Kidney (tissue), 14 donors: ENCODE results near the gene BAG5. TPM values are rescaled to one million over a fixed set of nuclear protein-coding genes. Genes with fewer than 3 reads are reported as not detected.

Experiments used
- DNase-seq, 5 donors: peaks; one replicate each; pipeline ENCODE4 v3.0.0-alpha.2; 2013 to 2020
- FAIRE-seq: peaks from 2 replicates; lab custom pipeline; 2012; peaks lifted over from hg19 to GRCh38; lab: Jason Lieb, UNC
- H3K27ac ChIP-seq, 2 donors: one replicate each; pipeline ENCODE4 v1.7.0; 2013; ENCODE audit warnings: low read depth in 2 of 2, low read length in 2 of 2, inconsistent platforms in 1 of 2
- H3K27me3 ChIP-seq: one replicate; pipeline ENCODE4 v1.7.1; 2013; ENCODE audit warnings: low read length, inconsistent platforms; ENCODE audit not compliant: control insufficient read depth, insufficient read depth
- H3K36me3 ChIP-seq, 3 donors: one replicate each; pipeline versions ENCODE4 v1.7.0 to v1.7.1; 2013; ENCODE audit warnings: low read length in 3 of 3, control low read depth in 1 of 3, inconsistent platforms in 1 of 3; ENCODE audit not compliant: insufficient read depth in 3 of 3, control insufficient read depth in 2 of 3
- H3K4me1 ChIP-seq, 3 donors: one replicate each; pipeline versions ENCODE4 v1.7.0 to v1.7.1; 2013; ENCODE audit warnings: low read length in 3 of 3, inconsistent platforms in 1 of 3, low read depth in 1 of 3; ENCODE audit not compliant: control insufficient read depth in 2 of 3, insufficient read depth in 2 of 3
- H3K4me3 ChIP-seq, 3 donors: one replicate each; pipeline versions ENCODE4 v1.7.0 to v1.8.1; 2013; ENCODE audit warnings: low read length in 3 of 3, control low read depth in 1 of 3, inconsistent platforms in 1 of 3
- H3K9ac ChIP-seq, 3 donors: one replicate each; pipeline versions ENCODE4 v1.7.0 to v1.7.1; 2013; ENCODE audit warnings: low read length in 3 of 3, control low read depth in 1 of 3, inconsistent platforms in 1 of 3
- H3K9me3 ChIP-seq, 3 donors: one replicate each; pipeline versions ENCODE4 v1.7.0 to v1.7.1; 2013; ENCODE audit warnings: low read length in 3 of 3, control low read depth in 1 of 3, inconsistent platforms in 1 of 3; ENCODE audit not compliant: control insufficient read depth in 2 of 3, insufficient read depth in 1 of 3
- intact Hi-C: fragments of 100-400 bp; cut with DNase I; formaldehyde crosslinking; loops from one replicate; pipeline ENCODE4 v1.11.1; 2022
- polyA plus RNA-seq: library from polyadenylated mRNA; stranded (reverse); fragments of 350-450 nt; fragmentation: Illumina TruSeq; extraction: RNeasy Lipid Tissue Mini Kit (QIAGEN cat#74804); gene quantifications from one replicate; pipeline ENCODE4 v1.2.3, GENCODE V29; 2014; ENCODE audit warnings: low read depth, low replicate concordance; ENCODE audit not compliant: insufficient read depth
- total RNA-seq: library from RNA; stranded (reverse); fragmentation: NEBNext Ultra II Directional; extraction: Animal tissue kit (Norgen Biotek cat#: 25700); gene quantifications from one replicate; pipeline ENCODE4 v1.2.1, GENCODE V29; 2021
- TF ChIP-seq, protein P1 (sequence below): IDR thresholded peaks from 3 replicates; pipeline ENCODE4 v1.5.1; 2012; ENCODE audit warnings: mild to moderate bottlenecking, moderate library complexity, borderline replicate concordance; ENCODE audit not compliant: insufficient read depth; ENCODE audit errors: extremely low read depth
- donor health status: control.
- donor health status: control.
- donor health status: control.
- donor health status: control.
- donor health status: control.
- donor health status: DM: yes; HTN: yes; CAD: no.
- donor health status: Normal renal cell carcinoma (clear cell type).

Gene BAG5
- total and polyA plus RNA-seq, 2 donors from 2014 or later = 17.1 to 64.5 TPM

DNA sequence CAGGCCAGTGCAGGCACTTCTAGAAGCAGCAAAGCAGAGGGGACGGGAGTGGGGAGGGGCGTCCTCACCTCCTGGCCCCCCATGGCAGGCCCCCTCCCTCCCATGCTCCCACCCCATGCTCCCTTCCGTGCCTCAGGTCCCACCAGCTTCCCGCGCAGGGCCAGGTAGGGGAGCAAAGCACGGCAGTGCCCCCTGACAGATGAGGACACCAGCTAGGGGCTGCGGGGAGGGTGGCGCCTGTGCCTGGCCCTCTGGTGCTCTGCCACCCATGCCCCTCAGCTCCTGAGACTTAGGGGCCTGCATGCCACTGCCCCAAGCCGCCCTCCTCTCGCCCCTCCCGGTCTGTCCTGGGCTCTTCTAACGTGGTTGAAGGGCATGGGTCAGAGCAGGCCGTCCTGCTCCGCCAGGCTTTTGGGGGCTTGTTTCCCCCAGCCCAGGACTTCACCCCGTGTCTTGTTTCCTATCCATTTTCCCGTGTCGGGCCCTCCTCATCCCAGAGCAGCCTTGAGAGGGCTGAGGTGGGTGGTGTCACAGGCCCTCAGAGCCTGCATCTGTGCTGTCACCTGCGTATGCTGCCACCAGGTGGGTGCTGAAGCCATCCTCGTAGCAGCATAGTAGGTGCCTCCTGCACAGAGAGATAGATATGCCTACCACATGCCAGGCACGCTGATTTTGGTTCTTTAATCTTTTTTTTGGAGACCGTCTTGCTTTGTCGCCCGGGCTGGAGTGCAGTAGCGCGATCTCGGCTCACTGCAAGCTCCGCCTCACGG, 23.2 kb downstream of the BAG5 start:
- intact Hi-C loops = no loop called here
- Histone ChIP-seq H3K36me3 (no peaks in the 10 kb centered on the region), H3K27ac (peak overlapping the region in 1 of 2 donors; percentile 63), H3K27me3 (no peaks in the 10 kb centered on the region), H3K4me3 (no peak overlapping the region), H3K4me1 (peaks cover 0 to 15% (median 0%) of the 10 kb centered on the region in 3 donors), H3K9ac (no peak overlapping the region), H3K9me3 (no peaks in the 10 kb centered on the region)
- DNase-seq (peak in 1 of 5 donors; percentile 80), FAIRE-seq (no peak)
- TF ChIP-seq, protein P1, sequence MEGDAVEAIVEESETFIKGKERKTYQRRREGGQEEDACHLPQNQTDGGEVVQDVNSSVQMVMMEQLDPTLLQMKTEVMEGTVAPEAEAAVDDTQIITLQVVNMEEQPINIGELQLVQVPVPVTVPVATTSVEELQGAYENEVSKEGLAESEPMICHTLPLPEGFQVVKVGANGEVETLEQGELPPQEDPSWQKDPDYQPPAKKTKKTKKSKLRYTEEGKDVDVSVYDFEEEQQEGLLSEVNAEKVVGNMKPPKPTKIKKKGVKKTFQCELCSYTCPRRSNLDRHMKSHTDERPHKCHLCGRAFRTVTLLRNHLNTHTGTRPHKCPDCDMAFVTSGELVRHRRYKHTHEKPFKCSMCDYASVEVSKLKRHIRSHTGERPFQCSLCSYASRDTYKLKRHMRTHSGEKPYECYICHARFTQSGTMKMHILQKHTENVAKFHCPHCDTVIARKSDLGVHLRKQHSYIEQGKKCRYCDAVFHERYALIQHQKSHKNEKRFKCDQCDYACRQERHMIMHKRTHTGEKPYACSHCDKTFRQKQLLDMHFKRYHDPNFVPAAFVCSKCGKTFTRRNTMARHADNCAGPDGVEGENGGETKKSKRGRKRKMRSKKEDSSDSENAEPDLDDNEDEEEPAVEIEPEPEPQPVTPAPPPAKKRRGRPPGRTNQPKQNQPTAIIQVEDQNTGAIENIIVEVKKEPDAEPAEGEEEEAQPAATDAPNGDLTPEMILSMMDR = no peak

DNA sequence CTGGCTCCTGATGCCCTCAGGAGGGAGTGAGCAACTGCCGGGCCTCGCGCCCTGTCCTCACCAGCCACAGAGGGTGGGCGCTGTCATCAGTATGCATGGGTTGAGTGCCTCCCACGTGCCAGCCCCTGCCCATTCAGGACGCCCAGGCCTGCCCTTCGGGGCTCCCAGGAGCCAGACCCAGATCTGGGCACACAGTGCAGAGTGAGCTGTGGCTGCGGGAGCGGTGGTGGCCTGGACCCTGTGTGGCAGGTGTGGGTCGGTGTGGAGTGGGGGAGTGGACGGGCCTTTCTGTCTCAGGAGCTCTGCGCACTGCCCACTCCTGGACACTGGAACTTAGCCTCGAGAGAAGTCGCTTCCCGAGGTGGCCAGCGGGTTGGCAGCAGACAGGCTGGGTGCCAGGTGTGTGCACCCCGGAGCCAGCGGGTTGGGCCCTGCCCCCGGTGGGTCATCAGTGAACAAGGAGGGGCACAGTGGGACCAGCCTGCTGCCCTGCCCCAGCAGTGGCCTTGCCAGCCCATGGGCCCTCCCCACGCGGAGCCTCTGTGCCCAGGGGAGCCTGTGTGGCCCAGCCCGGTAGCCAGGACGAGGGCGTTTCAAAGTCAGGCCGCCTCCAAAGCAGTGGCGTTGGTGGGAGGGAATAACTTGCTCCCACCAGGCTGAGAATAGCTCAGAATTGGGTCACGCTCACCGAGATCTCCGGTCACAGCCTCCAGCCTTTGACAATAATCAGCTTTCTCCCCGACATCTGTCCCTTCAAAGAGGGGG, 24.0 kb downstream of the BAG5 start:
- Histone ChIP-seq H3K36me3 (no peaks in the 10 kb centered on the region), H3K4me1 (peaks cover 0 to 11% (median 0%) of the 10 kb centered on the region in 3 donors), H3K4me3 (no peak overlapping the region), H3K9ac (peak overlapping the region in 1 of 3 donors; percentile 26), H3K27ac (peak overlapping the region in 1 of 2 donors; percentile 63), H3K9me3 (no peaks in the 10 kb centered on the region), H3K27me3 (no peaks in the 10 kb centered on the region)
- intact Hi-C loops = no loop called here
- FAIRE-seq (no peak), DNase-seq (peak in 1 of 5 donors; percentile 83)
- TF ChIP-seq, protein P1 = no peak

DNA sequence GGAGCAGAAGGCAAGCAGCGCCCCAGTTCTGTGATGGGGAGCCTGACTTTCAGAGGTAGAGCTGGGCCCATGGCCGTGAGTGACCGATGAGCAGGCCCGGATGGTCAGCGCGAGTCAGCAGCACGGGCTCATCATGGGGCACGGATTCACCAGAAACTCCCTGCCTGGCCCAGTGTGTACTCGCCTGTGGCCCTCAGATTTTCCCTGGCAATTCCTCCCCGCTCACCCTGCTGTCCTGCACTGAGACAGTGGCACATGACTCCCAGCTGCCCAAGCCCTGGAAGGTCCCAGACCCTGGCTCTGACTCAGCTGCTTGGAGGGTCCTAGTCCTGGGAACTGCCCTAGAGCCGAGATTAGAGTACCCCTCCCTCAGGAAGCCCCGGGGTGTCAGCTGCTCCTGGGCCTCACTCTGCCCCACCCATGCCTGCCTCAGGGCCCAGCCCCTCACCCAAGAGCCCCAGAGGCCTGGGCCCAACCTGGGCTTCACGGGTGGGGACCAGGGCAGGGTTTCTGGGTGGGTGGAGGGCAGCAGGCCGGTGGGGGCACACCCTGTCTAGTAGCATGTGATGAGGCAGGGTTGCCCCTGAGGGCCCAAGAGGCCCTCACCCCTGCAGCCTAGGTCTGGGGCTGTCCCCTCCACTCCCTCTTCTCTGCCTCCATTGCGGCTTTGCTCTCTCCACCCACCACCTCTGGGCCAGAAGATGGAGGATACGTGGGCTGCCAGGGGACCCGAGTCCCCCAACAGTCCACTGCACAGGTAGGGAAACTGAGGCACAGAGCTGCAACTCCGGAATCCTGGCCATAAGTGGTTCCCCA, 25.1 kb downstream of the BAG5 start:
- Histone ChIP-seq H3K9ac (no peak overlapping the region), H3K4me3 (no peak overlapping the region), H3K9me3 (no peaks in the 10 kb centered on the region), H3K36me3 (no peaks in the 10 kb centered on the region), H3K27ac (no peak overlapping the region), H3K4me1 (peaks cover 0 to 8% (median 0%) of the 10 kb centered on the region in 3 donors), H3K27me3 (no peaks in the 10 kb centered on the region)
- DNase-seq = peak in 1 of 5 donors; percentile 63
- FAIRE-seq = no peak
- TF ChIP-seq, protein P1 = no peak
- intact Hi-C loops = no loop called here
